IPS-15b (cell line): ENCODE measurements around the gene YRDC.

ENCODE experiments used
- H3K27me3 ChIP-seq: one replicate; pipeline ENCODE4 v1.6.1; 2013; ENCODE audit warnings: low read length; ENCODE audit not compliant: control insufficient read depth, insufficient read depth
- H3K36me3 ChIP-seq: one replicate; pipeline ENCODE4 v1.6.1; 2013; ENCODE audit warnings: low read length; ENCODE audit not compliant: control insufficient read depth, insufficient read depth
- H3K4me1 ChIP-seq: one replicate; pipeline ENCODE4 v1.6.1; 2013; ENCODE audit warnings: mild to moderate bottlenecking, low read length; ENCODE audit not compliant: control insufficient read depth, insufficient read depth
- H3K4me3 ChIP-seq: one replicate; pipeline ENCODE4 v1.5.1; 2013; ENCODE audit warnings: low read depth, low read length
- H3K9ac ChIP-seq: one replicate; pipeline ENCODE4 v1.6.1; 2013; ENCODE audit warnings: low read depth, mild to moderate bottlenecking, low read length
- H3K9me3 ChIP-seq: one replicate; pipeline ENCODE4 v1.6.1; 2013; ENCODE audit warnings: mild to moderate bottlenecking, low read length; ENCODE audit not compliant: control insufficient read depth, insufficient read depth

YRDC gene

DNA sequence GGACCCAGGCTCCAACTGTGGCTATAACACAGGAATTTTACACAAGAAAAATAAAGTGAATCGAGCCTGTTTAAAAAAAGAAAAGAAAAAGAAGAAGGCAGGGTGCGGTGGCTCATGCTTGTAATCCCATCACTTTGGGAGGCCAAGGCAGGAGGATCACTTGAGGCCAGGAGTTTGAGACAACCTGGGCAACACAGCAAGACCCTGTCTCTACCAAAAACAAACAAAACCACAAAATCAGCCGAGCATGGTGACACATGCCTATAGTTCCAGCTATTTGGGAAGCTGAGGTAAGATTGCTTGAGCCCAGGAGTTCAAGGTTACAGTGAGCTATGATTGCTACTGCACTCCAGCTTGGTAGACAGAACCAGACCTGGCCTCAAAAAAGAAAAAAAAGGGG is 33.6 kb upstream of the YRDC start:
- Histone ChIP-seq H3K27me3 (no peaks in the 10 kb centered on the region), H3K36me3 (peaks cover 12% of the 10 kb centered on the region), H3K4me3 (no peak overlapping the region), H3K4me1 (no peaks in the 10 kb centered on the region), H3K9ac (no peak overlapping the region), H3K9me3 (no peaks in the 10 kb centered on the region)

DNA sequence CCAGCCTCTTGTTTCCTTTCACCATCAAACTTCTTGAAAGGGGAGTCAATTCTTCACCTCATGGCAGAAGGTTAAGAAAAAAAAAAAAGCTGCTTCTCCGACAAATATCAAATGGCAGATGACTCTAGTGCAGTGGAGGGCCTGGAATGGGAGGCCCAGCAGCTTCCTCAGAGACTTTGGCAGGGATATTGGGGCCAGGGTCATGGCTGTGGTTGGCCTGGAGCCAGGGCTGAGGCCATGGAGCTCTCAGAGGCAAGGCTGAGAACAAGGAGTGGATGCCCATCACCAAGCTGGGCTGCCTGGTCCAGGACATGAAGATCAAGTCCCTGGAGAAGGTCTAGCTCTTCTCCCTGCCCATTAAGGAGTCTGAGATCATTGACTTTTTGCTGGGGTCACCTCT is 32.7 kb upstream of the YRDC start:
- H3K9me3 ChIP-seq: no peaks in the 10 kb centered on the region
- no peak overlapping the region for H3K4me3 ChIP-seq
- H3K36me3 ChIP-seq: peaks cover 12% of the 10 kb centered on the region
- no peak overlapping the region for H3K9ac ChIP-seq
- no peaks in the 10 kb centered on the region for H3K27me3 ChIP-seq
- no peaks in the 10 kb centered on the region for H3K4me1 ChIP-seq

DNA sequence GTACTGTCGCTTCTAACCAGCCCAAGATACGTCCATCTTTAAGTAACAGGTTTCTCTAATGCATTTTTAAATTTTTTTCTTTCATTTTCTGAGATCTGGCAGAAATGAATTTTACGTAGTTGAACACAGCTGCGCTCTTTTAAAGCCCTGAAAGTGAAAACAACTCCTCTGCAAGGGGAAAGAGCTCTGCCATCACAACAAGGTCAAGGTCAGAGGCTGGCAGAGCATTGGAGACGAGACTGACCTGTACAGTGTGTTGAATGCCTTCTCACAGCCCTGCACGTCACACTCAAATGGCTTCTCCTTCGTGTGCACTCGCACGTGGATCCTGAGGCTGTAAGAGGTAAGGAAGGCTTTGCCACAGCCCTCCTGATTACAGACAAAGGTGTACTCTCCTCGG is 31.7 kb upstream of the YRDC start:
- no peak overlapping the region for H3K9ac ChIP-seq
- H3K27me3 ChIP-seq: no peaks in the 10 kb centered on the region
- no peak overlapping the region for H3K4me3 ChIP-seq
- H3K36me3 ChIP-seq: peaks cover 12% of the 10 kb centered on the region
- no peaks in the 10 kb centered on the region for H3K4me1 ChIP-seq
- H3K9me3 ChIP-seq: no peaks in the 10 kb centered on the region

DNA sequence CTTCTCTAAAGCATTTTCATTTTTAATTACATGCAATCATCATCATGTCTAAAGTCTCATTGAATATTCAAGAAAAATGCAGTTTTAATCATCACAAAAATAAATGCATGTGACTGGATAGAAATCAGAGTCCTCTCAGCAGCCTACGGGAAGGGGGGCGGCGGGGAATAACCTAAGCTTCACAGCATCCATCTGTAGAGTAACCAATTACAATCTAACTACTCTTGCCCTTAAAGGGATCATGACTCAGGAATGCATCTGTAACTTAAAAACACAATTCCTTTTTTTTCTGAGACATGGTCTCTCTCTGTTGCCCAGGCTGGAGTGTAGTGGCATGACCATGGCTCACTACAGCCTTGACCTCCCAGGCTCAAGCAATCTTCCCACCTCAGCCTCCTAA is 28.8 kb upstream of the YRDC start:
- no peaks in the 10 kb centered on the region for H3K9me3 ChIP-seq
- H3K4me1 ChIP-seq: no peaks in the 10 kb centered on the region
- H3K4me3 ChIP-seq: no peak overlapping the region
- H3K36me3 ChIP-seq: peaks cover 11% of the 10 kb centered on the region
- no peaks in the 10 kb centered on the region for H3K27me3 ChIP-seq
- no peak overlapping the region for H3K9ac ChIP-seq

DNA sequence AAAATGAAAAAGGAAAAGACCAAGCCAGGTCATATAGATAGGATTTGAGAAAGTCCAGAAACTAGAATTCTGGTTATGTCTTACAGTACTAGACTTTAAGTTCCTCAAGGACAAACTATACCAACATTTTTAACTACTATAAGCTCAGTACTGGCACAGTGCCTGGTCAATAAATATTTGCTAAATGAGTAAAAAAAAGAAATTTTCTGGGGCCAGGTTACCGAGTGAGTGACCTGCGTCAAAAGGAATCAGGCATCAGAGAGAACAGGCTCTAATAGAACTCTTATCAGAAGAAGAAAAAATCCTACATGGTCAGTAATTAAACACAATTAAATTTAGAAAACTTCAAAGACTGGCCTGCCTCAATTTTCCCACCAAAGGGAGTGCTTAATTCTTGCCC is 23.8 kb upstream of the YRDC start:
- H3K9me3 ChIP-seq: no peaks in the 10 kb centered on the region
- H3K9ac ChIP-seq: no peak overlapping the region
- H3K27me3 ChIP-seq: no peaks in the 10 kb centered on the region
- H3K4me1 ChIP-seq: no peaks in the 10 kb centered on the region
- H3K4me3 ChIP-seq: no peak overlapping the region
- peaks cover 8% of the 10 kb centered on the region for H3K36me3 ChIP-seq

DNA sequence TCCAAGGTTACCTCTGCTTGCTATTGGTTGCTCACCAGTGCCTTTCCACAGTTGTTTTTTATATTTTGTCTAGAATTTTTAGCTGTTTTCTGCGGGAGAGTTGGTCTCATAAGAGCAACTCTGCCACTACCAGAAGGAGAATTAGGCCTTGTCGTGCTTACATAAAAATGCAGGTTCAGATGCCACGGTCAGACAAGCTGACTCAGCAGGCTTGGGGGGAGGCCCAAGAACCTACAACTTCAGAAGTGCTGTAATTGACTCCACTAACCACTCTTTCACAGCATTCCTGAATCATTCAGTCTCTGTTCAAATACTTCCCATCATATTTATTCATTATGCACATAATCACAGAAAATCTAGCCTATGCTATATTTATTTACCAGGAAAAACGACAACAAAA is 23.1 kb upstream of the YRDC start:
- H3K36me3 ChIP-seq: peaks cover 8% of the 10 kb centered on the region
- no peaks in the 10 kb centered on the region for H3K27me3 ChIP-seq
- H3K4me1 ChIP-seq: no peaks in the 10 kb centered on the region
- H3K9ac ChIP-seq: no peak overlapping the region
- H3K9me3 ChIP-seq: no peaks in the 10 kb centered on the region
- H3K4me3 ChIP-seq: no peak overlapping the region

DNA sequence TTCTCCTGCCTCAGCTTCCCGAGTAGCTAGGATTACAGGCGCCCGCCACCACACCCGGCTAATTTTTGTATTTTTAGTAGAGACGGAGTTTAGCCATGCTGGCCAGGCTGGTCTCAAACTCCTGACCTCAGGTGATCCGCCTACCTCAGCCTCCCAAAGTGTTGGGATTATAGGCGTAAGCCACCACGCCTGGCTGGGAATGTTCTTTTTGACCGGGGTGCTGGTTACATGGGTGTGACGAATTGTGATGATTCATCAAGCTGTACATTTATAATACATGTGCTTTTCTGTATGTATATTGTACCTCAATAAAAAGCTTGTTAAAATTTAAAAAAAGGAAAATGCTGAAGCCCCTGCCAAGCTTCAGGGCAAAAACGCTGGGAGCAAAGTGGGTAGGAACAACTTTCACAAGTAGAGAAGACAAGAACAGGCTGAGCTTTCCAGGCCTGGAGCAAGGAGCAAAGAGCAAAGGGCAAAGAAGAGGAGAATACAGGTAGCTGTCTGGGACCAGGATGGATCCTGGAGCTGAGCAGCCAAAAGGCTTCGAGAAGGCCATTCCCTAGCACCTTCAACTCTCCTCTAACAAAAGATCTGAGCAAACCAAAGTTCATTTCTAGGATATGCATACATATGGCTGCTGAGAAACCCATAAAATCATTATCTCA is 20.5 kb upstream of the YRDC start:
- Histone ChIP-seq H3K4me1 (no peaks in the 10 kb centered on the region), H3K9ac (no peak overlapping the region), H3K27me3 (no peaks in the 10 kb centered on the region), H3K4me3 (no peak overlapping the region), H3K36me3 (peaks cover 6% of the 10 kb centered on the region), H3K9me3 (no peaks in the 10 kb centered on the region)

DNA sequence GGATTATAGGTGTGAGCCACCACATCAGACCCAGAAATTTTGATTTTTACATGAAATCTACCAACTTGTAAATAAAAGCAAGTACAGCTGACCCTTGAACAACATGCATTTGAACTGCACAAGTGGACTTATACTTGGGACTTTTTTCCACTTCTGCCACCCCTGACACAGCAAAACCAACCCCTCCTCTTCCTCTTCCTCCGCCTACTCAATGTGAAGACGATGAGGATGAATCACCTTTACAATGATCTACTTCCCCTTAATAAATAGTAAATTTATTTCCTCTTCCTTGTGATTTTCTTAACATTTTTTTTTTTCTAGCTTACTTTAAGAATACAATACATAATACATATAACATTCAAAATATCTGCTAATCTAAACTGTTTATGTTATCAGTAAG is 17.5 kb upstream of the YRDC start:
- H3K36me3 ChIP-seq: peaks cover 9% of the 10 kb centered on the region
- no peaks in the 10 kb centered on the region for H3K27me3 ChIP-seq
- no peak overlapping the region for H3K9ac ChIP-seq
- no peaks in the 10 kb centered on the region for H3K9me3 ChIP-seq
- no peak overlapping the region for H3K4me3 ChIP-seq
- H3K4me1 ChIP-seq: no peaks in the 10 kb centered on the region

DNA sequence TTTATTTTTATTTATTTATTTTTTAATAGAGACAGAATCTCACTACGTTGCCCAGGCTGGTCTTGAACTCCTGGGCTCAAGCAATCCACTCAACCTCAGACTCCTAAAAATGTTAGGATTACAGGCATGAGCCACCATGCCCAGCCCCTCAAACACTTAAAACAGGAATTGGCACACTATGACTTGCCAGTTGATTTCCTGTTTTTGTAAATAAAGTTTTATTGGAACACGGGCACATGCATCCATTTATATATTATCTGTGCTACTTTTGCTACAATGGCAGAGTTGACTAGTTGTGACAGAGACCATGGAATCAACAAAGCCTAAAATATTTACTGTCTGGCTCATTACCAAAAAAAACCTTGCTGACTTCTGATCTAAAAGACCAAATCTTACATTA is 16.0 kb upstream of the YRDC start:
- Histone ChIP-seq H3K9ac (no peak overlapping the region), H3K4me1 (no peaks in the 10 kb centered on the region), H3K9me3 (no peaks in the 10 kb centered on the region), H3K27me3 (no peaks in the 10 kb centered on the region), H3K36me3 (peaks cover 13% of the 10 kb centered on the region), H3K4me3 (no peak overlapping the region)

DNA sequence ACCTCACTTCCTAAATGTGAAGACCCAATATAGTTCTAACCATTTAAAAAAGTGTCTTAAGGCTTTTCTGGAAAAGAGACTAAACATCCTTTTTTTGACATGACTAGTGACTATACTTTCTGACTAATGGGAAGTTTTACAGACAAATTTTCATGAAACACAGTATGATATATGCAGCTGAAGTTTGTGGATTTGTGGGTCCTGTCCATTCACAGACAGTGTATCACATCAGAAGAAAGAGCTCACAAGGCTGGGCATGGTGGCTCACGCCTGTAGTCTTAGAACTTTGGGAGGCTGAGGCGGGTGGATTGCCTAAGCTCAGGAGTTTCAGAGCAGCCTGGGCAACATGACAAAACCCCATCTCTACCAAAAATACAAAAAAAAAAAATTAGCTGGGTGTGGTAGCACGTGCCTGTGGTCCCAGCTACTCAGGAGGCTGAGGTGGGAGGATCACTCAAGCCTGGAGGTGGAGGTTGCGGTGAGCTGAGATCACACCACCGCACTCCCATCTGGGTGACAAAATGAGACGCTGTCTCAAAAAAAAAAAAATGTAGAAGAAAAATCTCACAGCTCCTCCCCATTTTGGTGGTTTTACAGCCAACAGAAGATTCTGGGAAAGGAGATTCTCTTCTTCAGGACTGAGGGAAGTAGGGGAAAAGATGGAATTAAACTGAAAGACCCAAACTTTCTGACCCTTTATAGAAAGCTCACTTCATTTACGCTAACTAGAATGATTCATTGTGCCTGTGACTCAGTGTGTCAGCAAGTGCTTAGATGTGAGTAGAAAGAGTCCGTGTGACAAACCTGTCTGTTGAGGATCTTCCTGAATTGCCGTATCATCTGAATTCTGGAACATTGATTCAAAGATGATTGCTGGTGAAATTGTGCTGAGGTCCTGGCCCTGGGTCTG is 15.2 kb upstream of the YRDC start:
- H3K36me3 ChIP-seq: peaks cover 13% of the 10 kb centered on the region
- H3K9me3 ChIP-seq: no peaks in the 10 kb centered on the region
- H3K9ac ChIP-seq: no peak overlapping the region
- no peaks in the 10 kb centered on the region for H3K27me3 ChIP-seq
- H3K4me1 ChIP-seq: no peaks in the 10 kb centered on the region
- no peak overlapping the region for H3K4me3 ChIP-seq

DNA sequence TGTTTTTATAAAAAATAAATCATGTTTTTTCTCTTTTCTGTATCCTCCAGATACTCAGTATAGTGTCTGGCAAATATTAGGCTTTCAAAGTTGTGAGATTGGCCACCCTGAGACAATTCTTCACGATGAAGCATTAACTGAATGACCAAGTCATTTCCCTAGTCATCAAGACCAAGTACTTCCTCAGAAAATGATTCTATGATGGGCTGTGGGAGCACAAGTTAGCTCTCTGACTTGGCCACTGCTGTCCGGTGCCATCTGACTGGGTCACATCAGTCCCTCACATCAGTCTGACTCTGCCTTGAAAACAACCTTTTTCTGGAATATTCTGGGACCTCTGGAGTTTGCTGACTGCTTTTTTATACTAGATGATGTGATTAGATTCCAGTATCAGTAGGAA is 13.5 kb upstream of the YRDC start:
- H3K9ac ChIP-seq: no peak overlapping the region
- no peak overlapping the region for H3K4me3 ChIP-seq
- no peaks in the 10 kb centered on the region for H3K9me3 ChIP-seq
- H3K36me3 ChIP-seq: peaks cover 15% of the 10 kb centered on the region
- peaks cover 2% of the 10 kb centered on the region for H3K4me1 ChIP-seq
- no peaks in the 10 kb centered on the region for H3K27me3 ChIP-seq

DNA sequence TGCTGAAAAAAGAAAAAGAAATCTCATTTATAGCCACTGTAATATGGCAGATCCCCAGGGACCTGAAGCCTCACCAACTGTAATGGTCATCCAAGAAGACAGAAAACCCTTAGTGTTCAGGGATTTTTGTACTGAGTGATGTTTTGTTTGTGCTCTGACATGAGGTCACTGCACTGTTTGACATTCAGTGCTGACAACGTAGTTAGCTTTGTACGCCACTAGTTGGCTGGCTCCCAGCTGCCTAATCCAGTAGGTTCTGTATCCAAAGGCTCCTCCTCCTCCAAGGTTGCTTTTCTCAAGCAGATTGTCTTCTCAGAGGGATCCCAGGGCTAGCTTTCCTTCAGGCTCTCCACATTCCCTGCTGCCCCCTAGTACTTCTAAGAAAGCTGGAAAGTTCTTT is 9.5 kb upstream of the YRDC start:
- peaks cover 12% of the 10 kb centered on the region for H3K36me3 ChIP-seq
- H3K27me3 ChIP-seq: no peaks in the 10 kb centered on the region
- H3K4me1 ChIP-seq: peaks cover 2% of the 10 kb centered on the region
- H3K9me3 ChIP-seq: no peaks in the 10 kb centered on the region
- H3K4me3 ChIP-seq: no peak overlapping the region
- H3K9ac ChIP-seq: no peak overlapping the region
